ENCODE results near the gene USPL1.
"Not testable (repeated sequence)": the region's sequence is repeated elsewhere in the genome, so short reads cannot be mapped to it uniquely, and the experiment has no call there.

Gene USPL1

GRCh38 chr13:30617315-30618185 lies at the start of gene USPL1:
Gene USPL1 (plus strand): TSS chr13:30617920. CDS start chr13:30621141, 3,221 bp downstream.
- DNase-seq (ENCODE audit: low read depth): peak; percentile 98

- no peak for DNase-seq (ENCODE audit: low read depth)
Observed at GRCh38 chr13:30569901-30570576, 47.7 kb upstream of the USPL1 start.

DNA sequence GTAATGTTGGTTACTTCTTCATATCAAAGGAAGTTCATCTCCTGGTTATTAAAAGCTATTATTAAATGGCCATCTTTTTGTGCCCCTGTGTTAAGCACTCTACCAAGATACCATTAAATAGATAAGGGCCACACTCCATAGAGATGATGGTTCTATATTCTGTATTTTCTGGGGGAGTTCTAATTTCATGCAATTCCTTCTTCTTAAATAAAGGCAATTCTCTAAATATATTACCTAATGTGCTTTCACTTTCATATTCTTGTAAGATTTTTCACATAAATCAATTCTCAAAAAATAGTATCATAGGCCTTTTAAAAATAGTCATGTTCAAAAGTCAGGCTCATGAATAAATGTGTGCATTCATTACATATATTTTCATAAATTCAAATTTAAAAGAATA lies 47.0 kb upstream of the USPL1 start:
- no peak for DNase-seq (ENCODE audit: low read depth)

GRCh38 chr13:30572859-30573275 lies 44.9 kb upstream of the USPL1 start:
- DNase-seq (ENCODE audit: low read depth): no peak

DNA sequence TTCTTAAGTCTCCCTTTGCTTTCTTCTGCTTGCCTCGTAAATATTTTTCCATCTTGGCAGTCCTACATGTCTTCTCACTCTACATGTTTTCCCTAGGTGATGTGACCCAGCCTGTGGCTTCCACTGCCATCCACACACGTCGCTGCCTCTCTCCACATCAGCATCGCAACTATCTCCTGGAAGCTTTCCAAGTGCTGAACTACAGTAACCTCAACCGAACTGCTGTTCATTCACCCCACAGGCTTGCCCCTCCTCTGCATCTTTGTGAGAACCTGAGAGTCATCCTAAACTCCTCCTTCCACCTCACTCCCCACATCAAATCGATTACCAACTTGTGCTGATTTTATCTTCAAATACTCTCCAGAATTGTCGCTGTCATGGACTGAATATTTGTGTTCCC lies 41.2 kb upstream of the USPL1 start:
- peak; percentile 12 for DNase-seq (ENCODE audit: low read depth)

DNA sequence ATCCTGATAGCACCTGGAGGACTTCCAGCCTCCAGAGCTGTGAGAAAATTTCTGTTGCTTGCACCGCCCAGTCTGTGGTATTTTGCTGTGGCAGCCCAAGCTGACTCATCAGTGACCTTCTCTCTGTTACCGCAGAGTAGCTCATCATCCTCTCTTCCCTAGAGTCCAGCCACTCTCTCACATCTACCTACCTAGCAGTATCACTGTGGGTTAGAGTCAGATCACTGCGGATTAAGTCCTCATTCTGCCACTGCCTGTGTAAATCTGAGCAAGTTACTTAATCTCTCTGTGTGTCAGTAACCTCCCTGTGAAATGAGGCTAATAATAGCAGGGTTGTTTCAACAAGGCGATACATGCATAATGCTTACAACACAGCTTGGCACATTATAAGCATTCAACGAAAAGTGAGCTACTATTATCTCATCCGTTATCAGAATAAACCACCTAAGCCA lies 40.3 kb upstream of the USPL1 start:
- no peak for DNase-seq (ENCODE audit: low read depth)

- DNase-seq (ENCODE audit: low read depth): no peak
Observed at GRCh38 chr13:30580852-30581502, 36.7 kb upstream of the USPL1 start.

GRCh38 chr13:30581582-30581981 lies 36.1 kb upstream of the USPL1 start:
- DNase-seq (ENCODE audit: low read depth): no peak

DNA sequence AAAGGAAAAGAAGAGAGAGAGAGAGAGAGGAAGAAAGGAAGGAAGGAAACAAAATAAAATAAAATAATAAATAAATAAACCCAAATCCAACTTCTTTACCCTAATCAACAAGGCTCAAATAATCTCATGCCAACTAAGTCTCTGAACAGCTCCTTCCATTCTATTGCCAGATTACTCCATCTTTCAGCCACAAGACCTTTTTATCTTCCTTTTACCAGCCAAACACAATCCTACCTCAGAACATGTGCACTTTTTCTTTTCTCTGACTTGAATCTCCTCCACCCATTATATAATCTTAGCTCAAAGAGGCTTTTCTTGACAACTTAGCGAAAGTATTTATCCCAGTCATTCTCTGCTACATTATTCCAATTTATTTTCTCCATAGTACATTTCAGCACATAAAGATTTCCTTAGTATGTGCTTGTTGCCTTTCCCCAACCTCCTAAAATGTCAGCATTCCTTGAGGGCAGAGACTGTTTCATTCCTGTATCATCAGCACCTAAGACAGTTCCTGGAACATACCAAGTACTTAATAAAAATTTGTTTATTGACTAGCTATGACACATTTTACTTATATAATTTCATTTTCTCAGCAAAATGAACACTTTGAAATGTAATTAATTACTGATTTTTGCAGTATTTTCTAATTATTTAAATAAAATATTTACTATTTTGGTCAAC lies 33.5 kb upstream of the USPL1 start:
- no peak for DNase-seq (ENCODE audit: low read depth)

- no peak for DNase-seq (ENCODE audit: low read depth)
Observed at GRCh38 chr13:30585748-30586262, 31.9 kb upstream of the USPL1 start.

DNA sequence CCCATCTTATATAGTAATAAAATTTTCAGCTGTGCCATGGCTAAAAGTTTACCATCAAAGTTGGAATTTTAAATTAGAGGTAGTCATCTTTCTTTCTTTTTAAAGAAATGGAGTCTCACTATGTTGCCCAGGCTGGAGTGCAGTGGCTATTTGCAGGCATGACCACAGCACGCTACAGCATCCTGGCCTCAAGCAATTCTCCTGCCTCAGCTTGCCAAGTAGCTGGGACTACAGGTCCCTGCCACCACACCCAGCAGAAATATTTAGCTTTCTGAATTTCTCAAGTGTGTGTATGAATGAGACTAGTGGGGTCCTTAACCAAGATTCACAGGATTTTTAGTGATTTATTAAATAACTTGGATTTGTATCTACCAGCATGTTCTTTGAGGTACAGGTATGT lies 30.5 kb upstream of the USPL1 start:
- no peak for DNase-seq (ENCODE audit: low read depth)

DNA sequence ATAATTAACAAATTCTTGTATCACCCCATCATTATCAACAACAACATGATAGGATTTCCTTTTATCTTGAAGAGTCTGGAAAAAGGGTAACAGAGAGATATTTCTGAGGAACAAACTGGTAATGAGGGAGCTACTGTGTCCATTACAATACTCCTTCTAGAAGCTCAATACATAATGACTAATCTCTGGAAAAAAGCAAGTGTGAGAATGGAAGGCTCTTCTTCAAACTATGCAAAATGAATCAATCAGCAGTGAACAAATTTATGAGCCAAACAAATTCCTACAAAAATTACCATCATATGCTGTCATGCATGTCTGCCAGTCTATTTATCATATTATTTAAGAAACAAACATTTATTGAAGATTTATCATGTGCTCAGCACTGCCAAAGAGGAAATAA lies 30.0 kb upstream of the USPL1 start:
- DNase-seq (ENCODE audit: low read depth): no peak

- no peak for DNase-seq (ENCODE audit: low read depth)
Observed at GRCh38 chr13:30593001-30593400, 24.7 kb upstream of the USPL1 start.

- no peak for DNase-seq (ENCODE audit: low read depth)
Observed at GRCh38 chr13:30600496-30600895, 17.2 kb upstream of the USPL1 start.

GRCh38 chr13:30601836-30602235 lies 15.9 kb upstream of the USPL1 start:
- no peak for DNase-seq (ENCODE audit: low read depth)

- no peak for DNase-seq (ENCODE audit: low read depth)
Observed at GRCh38 chr13:30605052-30605451, 12.7 kb upstream of the USPL1 start.

GRCh38 chr13:30607186-30607585 lies 10.5 kb upstream of the USPL1 start:
- not testable (repeated sequence) for DNase-seq (ENCODE audit: low read depth)

DNA sequence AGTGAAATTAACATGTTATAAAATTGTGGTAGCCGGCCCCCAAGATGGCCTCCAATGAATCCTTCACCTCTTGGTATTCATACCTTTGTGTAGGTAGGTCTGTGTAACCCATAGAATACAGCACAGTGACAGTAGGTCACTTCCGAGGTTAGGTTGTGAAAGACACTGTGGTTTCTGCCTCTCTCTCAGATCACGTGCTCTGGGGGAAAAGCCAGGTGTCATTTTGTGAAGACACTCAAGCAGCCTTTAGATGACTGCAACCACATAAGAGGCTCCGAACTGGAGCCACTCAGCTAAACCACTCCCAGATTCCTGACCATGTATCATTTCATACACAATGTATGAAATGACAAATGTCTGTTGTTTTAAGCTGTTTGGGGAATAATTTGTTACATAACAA lies 9.8 kb upstream of the USPL1 start:
- peak; percentile 26 for DNase-seq (ENCODE audit: low read depth)

DNA sequence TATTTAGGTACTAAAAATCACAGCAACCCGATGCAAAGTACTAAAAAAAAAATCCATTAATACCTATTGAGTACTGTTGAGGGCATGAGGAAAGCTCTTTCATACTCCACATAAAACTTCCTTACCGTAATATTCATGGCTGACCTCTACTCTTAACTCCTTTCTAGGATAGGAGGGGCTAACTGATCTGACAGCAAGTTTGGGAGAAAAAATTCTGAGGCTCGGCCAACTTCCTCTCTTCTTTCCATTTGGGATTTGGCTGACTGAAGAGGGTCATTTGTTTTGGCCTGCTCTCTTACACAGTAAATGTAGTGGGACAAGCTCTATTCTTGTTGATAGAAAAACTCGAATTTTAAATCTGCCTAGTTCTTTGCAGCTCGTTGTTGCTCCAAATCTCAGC lies 9.4 kb upstream of the USPL1 start:
- no peak for DNase-seq (ENCODE audit: low read depth)

DNA sequence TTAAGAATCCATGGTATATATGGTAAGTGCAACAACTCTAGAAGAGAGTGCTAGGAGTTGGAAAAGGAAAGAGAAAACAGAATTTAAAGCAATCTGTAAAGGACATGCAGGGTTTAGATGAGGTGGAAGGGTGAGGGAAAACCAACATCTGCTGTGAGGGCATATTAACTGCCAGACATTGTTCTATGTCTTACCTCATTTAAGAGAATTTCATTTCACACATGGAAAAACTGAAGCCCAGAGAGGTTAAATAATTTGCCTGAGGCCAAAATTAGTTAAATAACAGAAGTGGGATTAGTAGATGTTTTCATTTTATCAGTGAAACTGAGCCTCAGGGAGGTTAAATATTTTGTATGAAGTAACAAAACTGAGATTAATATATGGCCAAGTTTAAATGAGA lies 7.4 kb upstream of the USPL1 start:
- DNase-seq (ENCODE audit: low read depth): no peak

- DNase-seq (ENCODE audit: low read depth): no peak
Observed at GRCh38 chr13:30615481-30615865, 2.2 kb upstream of the USPL1 start.

Data from stimulated activated CD8-positive, alpha-beta memory T cell treated with anti-CD3 and anti-CD28 coated beads, Interleukin-15, amount 100 ng/mL, for 1 hour (primary cell).